GM19240 (cell line): ENCODE measurements around the gene EXOC6.
"Not testable (repeated sequence)": the region's sequence is repeated elsewhere in the genome, so short reads cannot be mapped to it uniquely, and the experiment has no call there.

Experiments
- DNase-seq: peaks from one replicate; pipeline ENCODE4 v3.0.0; 2011; ENCODE audit warnings: low spot score; ENCODE audit not compliant: insufficient read length

Gene EXOC6

DNA sequence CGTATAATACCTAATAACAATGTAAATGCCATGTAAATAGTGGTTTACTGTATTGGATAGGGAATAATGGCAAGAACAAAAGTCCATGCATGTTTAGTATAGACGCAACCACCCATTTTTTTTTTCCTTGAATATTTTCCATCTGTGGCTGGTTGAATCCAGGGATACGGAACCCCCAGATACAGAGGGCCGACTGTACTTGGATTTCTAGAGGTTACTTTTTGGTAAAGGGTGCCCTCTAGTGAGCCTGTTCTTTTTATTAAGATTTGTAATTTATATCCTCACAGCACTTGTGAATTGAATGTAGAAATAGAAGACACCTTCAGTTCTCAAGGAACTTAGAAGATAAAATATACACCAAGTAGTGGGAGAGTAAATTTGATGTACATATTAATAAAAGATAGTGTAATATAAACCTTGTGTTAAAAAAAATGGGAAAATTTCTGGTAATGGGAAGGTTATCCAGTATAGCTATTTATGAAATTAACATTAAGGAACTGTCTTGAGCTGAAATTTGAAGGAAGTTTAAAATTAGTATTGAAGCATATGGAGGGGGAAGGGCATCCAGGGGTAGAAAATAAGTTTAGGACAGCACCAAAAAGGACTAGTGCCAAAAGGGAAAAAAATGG lies 32.0 kb downstream of the EXOC6 start:
- no peak for DNase-seq

DNA sequence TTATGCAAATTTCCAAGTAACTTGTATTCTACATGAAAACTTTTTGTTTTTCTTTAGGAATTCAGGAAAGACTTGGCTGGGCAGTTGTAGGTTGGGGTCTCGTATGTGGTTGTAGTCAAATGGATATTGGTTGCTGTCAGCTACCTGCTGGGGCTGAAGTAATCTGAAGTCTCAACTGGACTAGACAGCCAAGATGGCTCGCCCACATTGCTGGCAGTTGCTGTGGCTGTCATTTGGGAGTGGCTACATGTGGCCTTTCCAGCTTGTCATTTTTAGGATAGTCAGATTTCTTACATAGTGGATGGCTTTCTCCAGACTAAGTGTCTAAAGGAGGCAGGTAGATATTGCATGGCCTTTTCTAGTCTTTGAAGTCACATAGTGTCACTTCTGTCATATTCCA lies 32.6 kb downstream of the EXOC6 start:
- DNase-seq, result no peak

DNA sequence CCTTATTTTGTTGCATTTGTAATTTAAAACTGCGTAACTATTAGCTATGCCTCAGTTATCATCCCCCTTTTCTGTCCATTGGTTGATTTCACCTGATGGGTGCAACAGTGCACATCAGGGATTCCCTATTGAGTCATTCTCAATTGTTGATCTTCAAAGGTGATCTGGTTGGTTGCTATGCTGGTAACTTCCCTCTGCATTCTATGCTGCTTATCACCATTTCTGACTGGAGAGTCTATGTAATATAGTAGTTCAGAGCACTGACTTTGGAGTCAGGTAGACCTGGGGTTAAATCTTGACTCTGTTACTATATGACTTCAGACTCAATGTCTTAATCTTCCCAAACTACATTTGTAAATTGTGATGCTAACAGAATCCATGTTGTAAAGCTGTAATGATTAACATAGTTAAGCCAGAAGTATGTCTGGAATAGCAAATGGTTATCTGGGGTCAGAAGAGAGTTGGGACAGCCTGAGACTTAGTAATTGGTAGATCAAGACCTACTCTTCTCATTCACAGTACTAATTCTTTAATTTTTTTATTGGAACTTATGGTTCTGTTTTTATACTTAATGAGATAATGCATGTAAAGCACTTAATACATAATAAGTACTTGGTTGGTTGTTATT lies 38.1 kb downstream of the EXOC6 start:
- DNase-seq, result no peak

DNA sequence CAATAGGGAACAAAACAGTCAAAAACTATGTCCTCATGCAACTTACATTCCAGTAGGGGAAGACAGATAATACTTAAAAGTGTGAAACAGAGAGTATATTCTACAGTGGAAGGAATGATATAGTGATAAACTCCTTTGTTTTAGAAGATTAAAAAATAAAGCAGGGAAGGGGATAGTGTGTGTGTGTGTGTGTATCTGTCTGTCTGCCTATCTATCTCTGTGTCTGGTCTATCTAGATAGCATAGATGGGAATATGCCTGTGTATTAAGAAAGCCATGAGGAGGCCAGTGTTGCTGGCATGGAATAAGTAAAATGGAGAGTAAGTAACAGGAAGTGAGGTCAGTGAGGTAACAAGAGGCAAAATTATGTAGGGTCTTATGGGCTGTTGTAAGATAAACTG lies 42.2 kb downstream of the EXOC6 start:
- no peak for DNase-seq

DNA sequence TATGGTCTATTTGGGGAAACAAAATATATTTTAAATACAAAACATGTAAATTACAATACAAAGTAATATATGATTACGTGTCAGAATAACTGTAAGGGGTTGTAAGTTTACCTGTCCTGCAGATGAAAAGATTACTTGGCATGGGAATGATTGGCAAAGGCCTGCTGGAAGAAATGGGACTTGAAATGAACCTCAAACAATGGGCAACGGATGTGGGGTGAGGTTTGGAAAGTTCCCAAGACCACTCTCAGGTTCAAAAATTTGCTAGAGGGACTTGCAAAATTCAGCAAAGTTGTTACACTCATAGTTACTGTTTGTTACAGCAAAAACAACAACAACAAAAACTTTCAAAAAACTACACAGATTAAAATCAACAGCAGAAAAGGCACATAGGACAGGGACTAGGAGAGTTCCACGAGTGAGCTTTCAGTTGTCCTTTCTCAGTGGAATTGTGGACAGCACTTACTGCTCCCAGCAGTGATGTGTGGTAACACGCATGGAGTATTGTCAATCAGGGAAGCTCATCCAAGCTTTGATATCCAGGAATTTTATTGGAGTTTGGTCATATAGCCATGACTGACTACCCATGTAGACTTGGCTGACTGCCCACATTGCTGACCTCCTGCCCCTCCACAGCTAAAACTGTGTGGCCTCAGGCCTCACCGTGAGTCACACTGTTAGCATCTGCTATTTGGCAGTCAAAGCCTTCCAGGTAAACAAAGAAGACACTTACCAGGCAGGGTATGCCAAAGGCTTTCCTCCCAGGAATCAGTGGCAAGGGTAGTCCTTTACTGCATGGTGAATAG lies 43.8 kb downstream of the EXOC6 start:
- no peak for DNase-seq

DNA sequence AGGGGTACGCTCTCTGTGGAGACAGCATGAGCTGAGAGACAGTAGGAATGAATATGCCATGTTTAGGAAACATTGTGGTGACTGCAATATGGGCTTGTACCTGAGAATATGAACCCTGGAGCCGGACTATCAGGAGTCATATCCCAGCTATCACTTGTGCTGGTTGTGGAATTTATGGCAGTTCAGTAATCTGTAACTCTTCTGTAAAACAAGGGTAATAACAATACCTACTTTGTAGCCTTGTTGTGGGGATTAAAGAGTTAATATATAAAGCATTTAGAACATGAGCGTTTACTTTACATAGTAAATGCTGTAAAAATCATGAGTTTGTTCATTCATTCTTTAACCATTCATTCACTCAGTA lies 44.4 kb downstream of the EXOC6 start:
- DNase-seq, result no peak

DNA sequence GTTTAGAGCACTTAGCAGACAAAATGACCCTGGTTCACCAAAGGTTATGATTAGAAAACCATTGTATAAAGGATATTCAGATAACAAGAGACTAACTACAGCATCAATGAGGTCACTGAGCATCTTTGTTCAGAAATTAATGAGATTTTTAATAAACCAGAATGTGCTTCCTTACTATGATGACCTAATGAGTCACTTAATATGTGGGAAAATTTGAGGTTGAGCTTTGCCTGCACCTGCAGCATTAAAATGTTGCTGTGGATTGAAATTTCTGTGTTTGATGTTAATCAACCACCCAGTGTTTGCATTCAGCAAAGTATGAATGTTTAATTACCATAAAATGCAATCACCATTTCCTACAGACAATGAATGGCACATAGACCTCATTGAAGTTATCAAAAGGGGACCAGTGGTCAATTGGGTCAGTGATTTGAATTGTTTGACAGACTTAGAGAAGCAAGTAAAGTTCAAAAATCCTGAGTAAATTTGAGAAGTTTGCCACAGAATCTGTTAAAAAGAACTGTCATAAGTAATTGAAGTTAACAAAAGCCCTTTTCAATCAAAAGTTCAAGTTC lies 45.8 kb downstream of the EXOC6 start:
- DNase-seq, result no peak

DNA sequence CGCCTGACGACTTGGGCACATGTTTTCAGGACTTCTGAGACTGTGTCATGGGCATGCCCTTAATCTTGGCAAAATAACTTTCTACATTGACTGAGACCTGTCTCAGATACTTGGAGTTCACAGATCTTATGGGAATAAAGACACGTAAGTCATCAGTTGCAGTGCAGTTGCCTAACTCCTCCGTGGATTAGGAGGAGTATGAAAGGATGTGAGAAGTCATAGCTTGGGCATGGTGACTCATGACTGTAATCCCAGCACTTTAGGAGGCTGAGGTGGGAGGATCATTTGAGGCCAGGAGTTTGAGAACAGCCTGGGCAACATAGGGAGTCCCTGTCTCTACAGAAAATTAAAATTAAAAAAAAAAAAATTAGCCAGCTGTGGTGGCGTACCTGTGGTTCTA lies 49.6 kb downstream of the EXOC6 start:
- no peak for DNase-seq

DNA sequence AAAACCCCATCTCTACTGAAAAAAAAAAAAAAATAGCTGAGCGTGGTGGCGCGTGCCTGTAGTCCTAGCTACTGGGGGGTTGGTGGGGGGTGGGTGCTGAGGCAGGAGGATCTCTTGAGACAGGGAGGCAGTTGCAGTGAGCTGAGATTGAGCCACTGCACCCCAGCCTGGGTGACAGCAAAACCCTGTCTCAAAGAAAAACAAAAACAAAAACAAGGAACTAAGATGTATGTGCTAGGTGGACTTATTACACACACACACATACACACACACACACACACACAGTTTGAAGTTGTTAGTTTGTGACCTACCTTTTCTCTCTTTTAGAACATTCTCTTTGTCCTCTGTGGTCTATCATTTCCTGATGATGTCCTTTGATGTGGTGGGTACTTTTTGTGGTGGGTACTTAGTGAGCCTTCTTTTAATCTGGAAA lies 53.5 kb downstream of the EXOC6 start:
- no peak for DNase-seq

DNA sequence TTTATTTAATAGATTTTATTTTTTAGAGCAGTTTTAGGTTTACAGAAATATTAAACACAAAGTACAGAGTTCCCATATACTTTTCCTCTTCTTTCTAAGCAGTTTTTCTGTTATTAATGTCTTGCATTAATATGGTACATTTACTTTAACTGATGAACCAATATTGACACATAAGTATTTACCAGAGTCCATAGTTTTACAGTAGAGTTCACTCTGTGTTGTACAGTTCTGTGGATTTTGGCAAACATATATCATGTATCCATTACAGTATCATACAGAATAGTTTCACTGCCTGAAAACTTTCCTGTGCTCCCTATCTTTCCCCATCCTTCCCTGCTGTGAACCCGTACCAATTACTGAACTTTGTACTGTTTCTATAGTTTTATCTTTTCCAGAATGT lies 55.3 kb downstream of the EXOC6 start:
- DNase-seq, result no peak

DNA sequence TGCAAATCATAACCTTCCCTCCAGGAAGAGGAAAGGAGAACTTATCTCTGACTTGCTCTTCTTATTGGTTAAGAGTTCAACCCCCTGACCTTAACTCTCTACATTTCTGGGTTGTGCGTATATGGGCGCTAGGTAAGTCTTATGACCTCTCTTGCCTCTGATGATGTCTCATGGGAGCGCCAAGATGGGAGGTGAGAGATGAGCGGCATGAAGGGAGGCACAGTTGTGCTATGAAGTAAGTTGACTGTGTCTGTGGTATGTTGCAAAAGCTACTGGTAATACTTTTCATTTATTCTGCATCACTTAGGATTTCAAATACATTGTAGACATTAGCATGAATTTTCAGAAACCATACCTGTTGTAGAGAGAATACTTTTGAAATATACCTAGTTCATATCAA lies 59.0 kb downstream of the EXOC6 start:
- no peak for DNase-seq

DNA sequence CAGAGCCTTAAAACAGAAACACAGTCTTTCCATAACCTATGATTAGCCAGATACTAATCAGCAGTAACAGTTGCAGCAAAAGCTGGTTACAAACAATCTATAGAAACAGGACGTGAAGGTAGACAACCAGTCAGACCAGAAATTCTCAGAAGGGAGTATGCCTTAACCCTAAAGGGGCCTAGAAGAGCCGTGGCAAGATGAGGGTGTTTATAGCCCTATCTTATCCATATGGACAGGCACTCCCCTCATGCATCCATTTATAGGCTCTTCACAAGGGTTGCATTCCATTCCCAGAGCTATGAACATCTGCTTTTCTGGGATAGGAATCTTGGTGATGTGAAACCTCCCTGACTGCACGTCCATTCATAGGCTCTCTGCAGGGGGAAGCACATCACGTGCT lies 64.3 kb downstream of the EXOC6 start:
- DNase-seq, result not testable (repeated sequence)

DNA sequence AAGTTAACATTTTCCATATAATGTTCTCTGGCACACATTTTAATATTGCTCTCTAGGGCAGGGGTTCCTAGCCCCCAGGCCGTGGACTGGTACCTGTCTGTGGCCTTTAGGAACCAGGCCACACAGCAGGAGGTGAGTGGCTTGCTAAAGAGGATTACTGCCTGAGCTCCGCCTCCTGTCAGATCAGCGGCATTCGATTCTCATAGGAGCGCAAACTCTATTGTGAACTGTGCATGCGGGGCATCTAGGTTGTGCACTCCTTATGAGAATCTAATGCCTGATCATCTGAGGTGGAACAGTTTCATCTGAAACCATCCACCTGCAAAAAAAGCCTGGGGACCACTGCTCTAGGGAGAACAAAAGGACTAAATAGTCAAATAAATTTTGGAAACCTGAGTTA lies 65.7 kb downstream of the EXOC6 start:
- no peak for DNase-seq

DNA sequence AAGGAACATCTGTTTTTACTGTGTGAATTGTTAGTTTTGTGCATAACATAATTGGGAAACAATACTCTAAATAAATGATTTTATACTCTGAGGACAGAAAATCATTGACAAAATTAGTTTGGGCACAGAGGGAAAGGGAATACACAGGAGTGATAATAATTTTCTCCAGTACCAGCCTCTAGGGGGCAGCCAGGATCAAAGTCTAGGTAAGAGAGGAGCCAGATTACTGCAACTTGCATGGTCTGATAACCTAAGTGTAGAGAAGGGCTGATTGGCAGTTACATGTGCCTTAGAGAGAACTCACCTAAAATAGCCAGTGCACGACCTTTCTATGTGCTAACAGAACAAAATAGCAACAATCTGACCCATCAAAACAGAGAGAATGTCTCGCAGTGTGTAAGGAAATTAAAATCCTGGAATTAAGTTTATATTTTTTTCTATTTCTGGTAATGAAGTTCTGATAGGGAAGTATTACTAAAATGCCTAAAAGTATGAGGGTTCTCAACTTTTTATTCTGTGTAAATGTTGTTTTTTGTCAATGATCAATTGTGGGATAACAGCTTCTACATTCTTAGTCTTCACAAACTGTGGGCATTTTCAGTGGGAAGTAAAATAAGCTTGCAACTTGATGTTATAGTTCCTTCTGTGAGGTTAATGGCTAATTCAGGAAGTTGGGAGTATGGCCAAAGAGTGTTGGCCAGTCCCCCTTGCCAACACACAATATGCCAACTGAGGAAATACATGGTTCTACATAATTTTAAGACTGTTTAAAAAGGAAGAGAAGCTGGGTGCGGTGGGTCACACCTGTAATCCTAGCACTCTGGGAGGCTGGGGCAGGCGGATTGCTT lies 66.4 kb downstream of the EXOC6 start:
- DNase-seq, result peak; percentile 9

DNA sequence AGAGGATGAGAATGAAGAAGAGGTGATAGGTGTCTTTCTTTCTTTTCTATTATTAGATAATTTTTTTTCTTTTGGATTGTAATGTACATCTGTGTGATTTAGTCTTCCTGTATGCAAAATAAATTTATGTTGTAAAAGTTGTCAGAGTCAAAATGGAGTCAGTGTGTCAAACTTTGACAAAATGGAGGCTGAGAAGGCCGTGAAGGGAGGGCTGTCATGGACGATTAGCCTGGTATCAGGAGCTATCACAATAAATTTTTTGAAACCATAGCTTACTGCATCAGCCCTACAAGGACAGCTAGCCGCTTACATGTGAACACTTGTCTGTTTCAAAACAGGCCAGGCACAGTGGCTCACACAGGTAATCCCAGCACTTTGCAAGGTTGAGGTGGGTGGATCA lies 67.6 kb downstream of the EXOC6 start:
- no peak for DNase-seq

DNA sequence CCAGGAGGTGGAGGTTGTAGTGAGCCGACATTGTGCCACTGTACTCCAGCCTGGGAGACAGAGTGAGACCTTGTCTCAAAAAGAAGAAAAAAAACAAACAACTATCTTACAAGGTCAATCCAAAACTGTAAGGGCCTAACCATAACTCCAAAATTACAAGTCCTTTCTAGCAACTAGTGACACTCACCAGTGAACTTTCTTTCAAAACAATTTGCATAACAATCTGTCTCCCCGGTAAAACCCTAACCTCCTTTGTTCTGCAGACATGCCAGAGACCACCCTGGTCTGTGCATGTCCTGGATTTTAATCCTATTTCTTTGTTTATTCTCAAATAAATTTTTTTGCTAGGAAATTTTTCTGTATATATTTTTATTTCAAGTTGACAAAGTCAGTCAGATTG lies 68.1 kb downstream of the EXOC6 start:
- no peak for DNase-seq

DNA sequence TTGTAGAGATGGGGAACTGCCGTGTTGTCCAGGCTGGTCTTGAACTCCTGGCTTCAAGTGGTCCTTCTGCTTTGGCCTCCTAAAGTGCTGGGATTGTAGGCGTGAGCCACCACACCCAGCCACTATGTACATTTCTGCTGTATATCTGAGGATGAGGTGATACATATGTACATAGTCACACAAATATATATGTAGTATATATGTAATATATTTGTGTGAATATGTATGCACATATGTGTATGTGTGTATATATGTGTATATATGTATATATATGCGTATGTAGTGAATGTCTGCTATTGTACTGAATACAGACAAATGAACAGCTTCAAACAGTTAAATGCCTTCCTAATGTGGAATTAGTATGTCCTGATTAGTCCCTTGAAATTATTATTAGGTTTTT lies 70.3 kb downstream of the EXOC6 start:
- DNase-seq, result no peak

DNA sequence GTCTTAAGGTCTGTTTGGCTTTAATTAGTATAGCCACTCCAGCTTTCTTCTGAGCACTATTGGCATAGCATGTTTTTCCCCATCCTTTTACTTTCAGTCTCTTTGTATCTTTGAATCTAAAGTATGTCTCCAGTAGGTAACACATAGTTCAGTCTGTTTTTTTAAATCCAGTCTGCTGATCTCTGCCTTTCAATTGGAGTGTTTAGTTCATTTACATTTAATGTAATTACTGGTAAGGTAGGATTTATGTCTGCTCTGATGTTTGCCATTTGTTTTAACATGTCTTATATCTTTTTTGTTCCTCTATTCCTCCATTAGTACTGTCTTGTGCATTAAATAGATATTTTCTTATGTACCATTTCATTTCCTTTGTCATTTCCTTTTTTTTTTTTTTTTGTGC lies 72.5 kb downstream of the EXOC6 start:
- no peak for DNase-seq

DNA sequence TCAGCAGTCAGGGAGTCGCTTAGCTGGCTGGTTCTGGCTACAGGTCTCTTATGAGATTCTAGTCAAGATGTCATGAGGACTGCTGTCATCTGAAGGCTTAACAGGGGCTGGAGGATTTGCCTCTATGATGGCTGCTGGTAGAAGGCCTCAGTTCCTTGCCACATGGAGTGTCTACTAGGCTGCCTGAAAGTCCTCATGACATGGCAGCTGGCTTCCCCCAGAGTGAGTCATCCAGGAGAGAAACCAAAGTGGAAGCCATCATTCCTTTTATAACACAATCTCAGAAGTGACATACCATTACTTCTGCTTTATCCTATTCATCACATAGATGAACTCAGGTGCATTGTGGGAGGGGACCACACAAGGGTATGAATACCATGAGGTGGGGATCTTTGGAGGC lies 75.1 kb downstream of the EXOC6 start:
- DNase-seq, result no peak

DNA sequence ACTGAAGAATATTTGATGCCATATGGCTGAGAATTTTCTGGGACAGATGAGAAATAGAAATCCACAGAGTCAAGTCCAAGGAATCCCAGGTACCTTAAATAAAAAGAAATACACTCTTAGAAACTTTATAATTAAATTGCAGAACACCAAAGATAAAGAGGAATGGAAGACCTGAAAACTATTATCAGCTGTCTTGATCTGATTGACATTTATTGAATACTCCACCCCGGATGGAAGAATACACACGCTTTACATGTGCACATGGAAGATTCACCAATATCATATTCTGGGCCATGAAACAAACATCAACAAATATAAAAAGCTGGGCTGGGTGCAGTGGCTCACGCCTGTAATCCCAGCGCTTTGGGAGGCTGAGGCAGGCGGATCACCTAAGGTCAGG lies 81.6 kb downstream of the EXOC6 start:
- DNase-seq, result no peak

DNA sequence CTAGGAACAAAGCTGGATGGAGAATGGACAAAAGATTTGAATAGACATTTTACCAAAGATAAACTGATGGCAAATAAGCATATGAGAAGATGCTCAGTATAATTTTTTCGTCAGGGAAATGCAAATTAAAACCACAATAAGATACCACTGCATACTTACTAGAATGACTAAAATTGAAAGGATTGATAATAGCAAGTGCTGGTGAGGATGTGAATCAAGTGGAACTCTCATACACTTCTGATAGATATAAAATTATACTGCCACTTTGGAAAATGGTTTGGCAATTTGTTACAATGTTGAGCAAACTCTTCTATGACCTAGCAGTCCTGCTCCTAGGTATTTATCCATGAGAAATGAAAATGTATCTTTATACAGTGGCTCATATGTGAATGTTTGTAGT lies 83.3 kb downstream of the EXOC6 start:
- DNase-seq, result no peak

DNA sequence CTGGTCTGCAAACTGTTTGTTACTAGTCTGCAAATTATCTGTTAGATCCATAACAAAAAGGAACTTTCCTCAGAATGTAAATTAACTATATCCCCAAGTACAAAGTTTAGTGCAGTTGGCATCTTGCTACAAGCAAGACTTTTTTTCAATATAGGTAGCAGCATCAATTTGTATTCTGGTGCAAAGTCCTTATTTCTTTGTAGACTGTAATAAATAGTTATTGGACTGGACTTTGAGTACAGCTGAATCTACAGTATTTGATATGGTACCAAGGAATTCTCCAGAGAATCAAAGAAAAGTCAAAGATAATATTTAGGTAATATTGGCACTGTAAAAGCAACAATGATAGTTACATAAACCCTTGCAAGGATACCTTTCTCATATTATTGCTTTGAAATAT lies 89.6 kb downstream of the EXOC6 start:
- no peak for DNase-seq
